ENCODE results near the gene SENP7. TPM values are rescaled to one million over a fixed set of nuclear protein-coding genes. Genes with fewer than 3 reads are reported as not detected.

Gene SENP7
- polyA plus RNA-seq, 1 donor from 2014 or later: 273 TPM

DNA sequence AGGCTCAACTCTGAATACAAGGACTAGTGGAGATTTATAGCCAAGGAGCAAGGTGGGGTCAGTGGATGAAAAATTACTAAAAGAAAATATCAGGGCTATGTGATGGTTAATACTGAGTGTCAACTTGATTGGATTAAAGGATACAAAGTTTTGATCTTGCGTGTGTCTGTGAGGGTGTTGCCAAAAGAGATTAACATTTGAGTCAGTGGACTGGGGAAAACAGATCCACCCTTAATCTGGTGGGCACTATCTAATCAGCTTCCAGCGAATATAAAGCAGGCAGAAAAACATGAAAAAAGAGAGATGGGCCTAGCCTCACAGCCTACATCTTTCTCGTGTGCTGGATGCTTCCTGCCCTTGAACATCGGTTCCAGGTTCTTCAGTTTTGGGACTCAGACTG lies 14.4 kb upstream of the SENP7 start:
- Histone ChIP-seq H3F3A (ENCODE audit: insufficient read depth, low read length, poor library complexity, severe bottlenecking) (no peaks in the 10 kb centered on the region), H3K27me3 (ENCODE audit: insufficient read depth, low read depth, low read length) (no peaks in the 10 kb centered on the region), H3K27ac (ENCODE audit: low read length) (no peak overlapping the region), H3K4me2 (ENCODE audit: low read length) (no peak overlapping the region), H3K9ac (ENCODE audit: low read length) (no peak overlapping the region), H3K79me2 (replicated peaks; ENCODE audit: insufficient read depth, low read length) (no peaks in the 10 kb centered on the region), H3K9me3 (ENCODE audit: low read length) (no peaks in the 10 kb centered on the region), H3K36me3 (ENCODE audit: insufficient read depth, low read length) (no peaks in the 10 kb centered on the region), H3K4me3 (ENCODE audit: low read length) (no peak overlapping the region), H2AFZ (ENCODE audit: low read depth, low read length) (no peak overlapping the region), H3K9me2 (ENCODE audit: insufficient read depth, low read length) (no peaks in the 10 kb centered on the region), H4K20me1 (ENCODE audit: insufficient read depth) (no peaks in the 10 kb centered on the region)
- TF ChIP-seq MXI1 (conservative IDR thresholded peaks at IDR 0.05; ENCODE audit: poor library complexity, severe bottlenecking): no peak
- TF ChIP-seq POLR2AphosphoS5 (IDR thresholded peaks at IDR 0.05): no peak
- TF ChIP-seq RAD21 (conservative IDR thresholded peaks at IDR 0.05): no peak
- no peak for TF ChIP-seq TAF1 (IDR thresholded peaks at IDR 0.05; ENCODE audit: low read depth)
- TF ChIP-seq EP300 (conservative IDR thresholded peaks at IDR 0.05; ENCODE audit: poor library complexity, severe bottlenecking): no peak
- TF ChIP-seq, protein P1, sequence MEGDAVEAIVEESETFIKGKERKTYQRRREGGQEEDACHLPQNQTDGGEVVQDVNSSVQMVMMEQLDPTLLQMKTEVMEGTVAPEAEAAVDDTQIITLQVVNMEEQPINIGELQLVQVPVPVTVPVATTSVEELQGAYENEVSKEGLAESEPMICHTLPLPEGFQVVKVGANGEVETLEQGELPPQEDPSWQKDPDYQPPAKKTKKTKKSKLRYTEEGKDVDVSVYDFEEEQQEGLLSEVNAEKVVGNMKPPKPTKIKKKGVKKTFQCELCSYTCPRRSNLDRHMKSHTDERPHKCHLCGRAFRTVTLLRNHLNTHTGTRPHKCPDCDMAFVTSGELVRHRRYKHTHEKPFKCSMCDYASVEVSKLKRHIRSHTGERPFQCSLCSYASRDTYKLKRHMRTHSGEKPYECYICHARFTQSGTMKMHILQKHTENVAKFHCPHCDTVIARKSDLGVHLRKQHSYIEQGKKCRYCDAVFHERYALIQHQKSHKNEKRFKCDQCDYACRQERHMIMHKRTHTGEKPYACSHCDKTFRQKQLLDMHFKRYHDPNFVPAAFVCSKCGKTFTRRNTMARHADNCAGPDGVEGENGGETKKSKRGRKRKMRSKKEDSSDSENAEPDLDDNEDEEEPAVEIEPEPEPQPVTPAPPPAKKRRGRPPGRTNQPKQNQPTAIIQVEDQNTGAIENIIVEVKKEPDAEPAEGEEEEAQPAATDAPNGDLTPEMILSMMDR (IDR thresholded peaks at IDR 0.05; ENCODE audit: poor library complexity, severe bottlenecking): no peak
- no peak for TF ChIP-seq SMC3 (conservative IDR thresholded peaks at IDR 0.05; ENCODE audit: poor library complexity)
- TF ChIP-seq EZH2 (IDR thresholded peaks at IDR 0.05; ENCODE audit: borderline replicate concordance, insufficient read depth, low read length, poor library complexity, severe bottlenecking): no peak
- TF ChIP-seq, protein P2, sequence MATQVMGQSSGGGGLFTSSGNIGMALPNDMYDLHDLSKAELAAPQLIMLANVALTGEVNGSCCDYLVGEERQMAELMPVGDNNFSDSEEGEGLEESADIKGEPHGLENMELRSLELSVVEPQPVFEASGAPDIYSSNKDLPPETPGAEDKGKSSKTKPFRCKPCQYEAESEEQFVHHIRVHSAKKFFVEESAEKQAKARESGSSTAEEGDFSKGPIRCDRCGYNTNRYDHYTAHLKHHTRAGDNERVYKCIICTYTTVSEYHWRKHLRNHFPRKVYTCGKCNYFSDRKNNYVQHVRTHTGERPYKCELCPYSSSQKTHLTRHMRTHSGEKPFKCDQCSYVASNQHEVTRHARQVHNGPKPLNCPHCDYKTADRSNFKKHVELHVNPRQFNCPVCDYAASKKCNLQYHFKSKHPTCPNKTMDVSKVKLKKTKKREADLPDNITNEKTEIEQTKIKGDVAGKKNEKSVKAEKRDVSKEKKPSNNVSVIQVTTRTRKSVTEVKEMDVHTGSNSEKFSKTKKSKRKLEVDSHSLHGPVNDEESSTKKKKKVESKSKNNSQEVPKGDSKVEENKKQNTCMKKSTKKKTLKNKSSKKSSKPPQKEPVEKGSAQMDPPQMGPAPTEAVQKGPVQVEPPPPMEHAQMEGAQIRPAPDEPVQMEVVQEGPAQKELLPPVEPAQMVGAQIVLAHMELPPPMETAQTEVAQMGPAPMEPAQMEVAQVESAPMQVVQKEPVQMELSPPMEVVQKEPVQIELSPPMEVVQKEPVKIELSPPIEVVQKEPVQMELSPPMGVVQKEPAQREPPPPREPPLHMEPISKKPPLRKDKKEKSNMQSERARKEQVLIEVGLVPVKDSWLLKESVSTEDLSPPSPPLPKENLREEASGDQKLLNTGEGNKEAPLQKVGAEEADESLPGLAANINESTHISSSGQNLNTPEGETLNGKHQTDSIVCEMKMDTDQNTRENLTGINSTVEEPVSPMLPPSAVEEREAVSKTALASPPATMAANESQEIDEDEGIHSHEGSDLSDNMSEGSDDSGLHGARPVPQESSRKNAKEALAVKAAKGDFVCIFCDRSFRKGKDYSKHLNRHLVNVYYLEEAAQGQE (IDR thresholded peaks at IDR 0.05; ENCODE audit: borderline replicate concordance): no peak

- H2AFZ ChIP-seq (ENCODE audit: low read depth, low read length): no peak overlapping the region
- no peaks in the 10 kb centered on the region for H3K9me2 ChIP-seq (ENCODE audit: insufficient read depth, low read length)
- TF ChIP-seq SMC3 (conservative IDR thresholded peaks at IDR 0.05; ENCODE audit: poor library complexity): no peak
- TF ChIP-seq MXI1 (conservative IDR thresholded peaks at IDR 0.05; ENCODE audit: poor library complexity, severe bottlenecking): no peak
- TF ChIP-seq RAD21 (conservative IDR thresholded peaks at IDR 0.05): no peak
- TF ChIP-seq, protein P1 (IDR thresholded peaks at IDR 0.05; ENCODE audit: poor library complexity, severe bottlenecking): no peak
- TF ChIP-seq POLR2AphosphoS5 (IDR thresholded peaks at IDR 0.05): no peak
- no peak overlapping the region for H3K9ac ChIP-seq (ENCODE audit: low read length)
- H3K79me2 ChIP-seq (replicated peaks; ENCODE audit: insufficient read depth, low read length): no peaks in the 10 kb centered on the region
- H3K4me3 ChIP-seq (ENCODE audit: low read length): no peak overlapping the region
- H3K4me2 ChIP-seq (ENCODE audit: low read length): no peak overlapping the region
- no peaks in the 10 kb centered on the region for H3K36me3 ChIP-seq (ENCODE audit: insufficient read depth, low read length)
- H3K27me3 ChIP-seq (ENCODE audit: insufficient read depth, low read depth, low read length): no peaks in the 10 kb centered on the region
- H3F3A ChIP-seq (ENCODE audit: insufficient read depth, low read length, poor library complexity, severe bottlenecking): no peaks in the 10 kb centered on the region
- no peaks in the 10 kb centered on the region for H4K20me1 ChIP-seq (ENCODE audit: insufficient read depth)
- no peak overlapping the region for H3K27ac ChIP-seq (ENCODE audit: low read length)
- no peaks in the 10 kb centered on the region for H3K9me3 ChIP-seq (ENCODE audit: low read length)
Measured at GRCh38 chr3:101521211-101521701, 8.2 kb upstream of the SENP7 start.

Data from neural cell (in vitro differentiated cells).